Stimulated activated CD4-positive, alpha-beta T cell treated with anti-CD3 and anti-CD28 coated beads, Interleukin-4, amount 100 ng/mL, for 1 hour (primary cell): ENCODE results near the gene CMIP.
"Not testable (repeated sequence)": the region's sequence is repeated elsewhere in the genome, so short reads cannot be mapped to it uniquely, and the experiment has no call there.

ENCODE experiments used
- DNase-seq: peaks from one replicate; pipeline ENCODE4 v3.0.0-alpha.2; 2020

The CMIP gene

GRCh38 chr16:81671738-81672597, 227.4 kb downstream of the CMIP start:
- DNase-seq = no peak

DNA sequence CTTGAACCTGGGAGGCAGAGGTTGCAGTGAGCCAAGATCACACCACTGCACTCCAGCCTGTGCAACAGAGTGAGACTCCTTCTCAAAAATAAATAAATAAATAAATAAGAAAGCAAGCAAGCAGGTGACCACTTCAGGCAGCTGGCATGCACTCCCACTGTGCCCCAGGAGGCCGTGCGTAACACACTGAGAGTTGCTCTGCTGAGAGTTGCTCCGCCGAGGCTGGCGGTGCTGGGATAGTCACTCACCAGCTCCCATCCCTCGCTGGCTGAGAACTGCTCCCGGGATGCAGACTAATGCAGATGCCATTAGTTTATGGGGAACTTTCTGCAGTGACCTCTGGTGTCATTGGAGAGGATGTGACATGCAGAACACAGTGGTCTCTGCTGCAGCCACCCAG, 228.8 kb downstream of the CMIP start:
- DNase-seq = no peak

GRCh38 chr16:81675662-81676061, 231.1 kb downstream of the CMIP start:
- no peak for DNase-seq

- no peak for DNase-seq
These were observed 231.7 kb downstream of the CMIP start for GRCh38 chr16:81676066-81676882.

- no peak for DNase-seq
These were observed 232.5 kb downstream of the CMIP start for GRCh38 chr16:81676883-81677737.

- no peak for DNase-seq
These were observed 233.9 kb downstream of the CMIP start for GRCh38 chr16:81678326-81679095.

- DNase-seq = no peak
These were observed 235.3 kb downstream of the CMIP start for GRCh38 chr16:81679721-81680430.

DNA sequence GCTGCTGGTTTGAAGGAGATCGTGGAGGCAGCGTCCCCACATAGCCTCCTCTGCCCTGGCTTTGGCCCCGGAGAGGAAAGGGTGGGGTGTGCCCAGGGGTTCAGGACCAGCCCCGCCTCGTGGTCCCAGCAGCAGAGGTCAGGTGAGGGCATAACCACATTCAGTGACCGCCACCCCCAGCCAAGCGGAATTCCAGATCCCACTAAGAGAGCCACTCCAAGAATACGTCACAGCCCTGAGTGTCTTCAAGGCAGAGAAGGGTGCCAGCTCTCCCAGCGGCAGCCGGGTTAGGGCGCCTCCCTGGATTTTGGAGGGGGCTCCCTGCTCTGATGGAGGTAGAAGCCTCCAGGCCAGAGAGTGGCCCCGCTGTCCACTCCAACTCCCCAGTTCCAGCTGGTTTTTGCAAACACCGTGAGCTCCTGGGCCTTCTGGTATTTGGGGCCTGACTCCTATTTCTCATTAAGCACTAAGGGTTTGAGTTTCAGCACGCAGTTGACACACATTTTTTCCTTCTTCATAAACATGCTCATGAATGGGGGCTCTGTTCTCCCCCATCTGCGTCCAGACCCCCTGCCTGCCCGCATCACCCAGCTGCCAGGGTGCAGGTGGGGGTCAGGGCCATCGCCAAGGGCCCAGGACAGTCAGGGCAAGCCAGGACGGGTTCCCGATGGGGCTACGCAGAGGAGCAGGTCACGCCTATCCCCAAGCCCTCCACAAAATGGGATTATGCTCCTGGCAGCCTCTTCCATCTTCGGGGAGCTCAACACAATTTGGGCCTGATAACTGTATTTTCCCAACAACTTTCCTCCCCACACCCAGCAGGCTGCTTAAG, 236.1 kb downstream of the CMIP start:
- no peak for DNase-seq

DNA sequence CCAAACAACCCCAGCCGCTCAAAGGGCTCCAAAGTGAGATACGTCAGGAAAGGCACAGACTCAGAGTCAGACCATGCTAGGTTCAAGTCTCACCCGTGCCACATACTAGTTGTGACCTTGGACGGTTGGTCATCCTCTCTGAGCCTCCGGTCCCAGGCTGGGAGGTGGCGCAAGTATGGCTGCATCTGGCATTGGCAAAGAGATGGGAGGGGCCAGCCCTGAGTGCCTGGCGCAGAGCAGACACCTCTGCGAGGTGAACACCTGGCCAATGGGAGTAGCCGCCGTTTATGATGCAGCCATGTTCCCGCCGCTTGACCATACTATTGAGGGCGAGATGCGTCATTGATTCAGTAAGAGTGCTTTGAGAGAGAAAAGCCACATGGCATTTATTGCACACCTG, 236.7 kb downstream of the CMIP start:
- no peak for DNase-seq

DNA sequence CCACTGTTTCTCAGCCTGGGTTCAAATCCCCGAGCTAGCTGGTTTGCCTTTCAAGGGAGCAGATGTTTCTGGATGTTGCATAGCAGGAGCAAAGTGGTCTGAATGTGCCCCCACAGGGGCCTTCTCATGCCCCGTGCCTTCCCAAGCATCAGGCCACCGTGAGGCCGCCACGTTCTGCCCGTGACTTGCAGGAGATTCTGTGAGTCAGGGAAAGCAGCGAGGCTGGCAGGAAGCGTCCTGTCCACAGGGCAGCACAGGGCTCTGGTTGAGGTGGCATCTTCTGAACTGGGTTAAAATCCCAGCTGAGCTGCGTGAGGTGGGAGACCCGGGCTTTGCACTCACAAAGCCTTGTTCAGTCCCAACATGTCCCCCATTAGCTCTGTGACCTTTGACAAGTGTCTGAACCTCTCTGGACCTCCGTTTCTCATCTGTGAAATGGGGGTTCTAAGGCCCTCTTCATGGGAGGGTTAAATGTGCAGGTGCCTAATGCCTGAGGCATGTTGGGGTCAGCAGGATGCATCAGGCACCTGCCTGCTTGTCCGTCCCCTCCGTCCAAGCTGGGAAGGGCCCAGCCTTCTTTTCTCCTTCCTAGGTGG, 239.7 kb downstream of the CMIP start:
- no peak for DNase-seq

GRCh38 chr16:81684901-81685300, 240.3 kb downstream of the CMIP start:
- no peak for DNase-seq

DNA sequence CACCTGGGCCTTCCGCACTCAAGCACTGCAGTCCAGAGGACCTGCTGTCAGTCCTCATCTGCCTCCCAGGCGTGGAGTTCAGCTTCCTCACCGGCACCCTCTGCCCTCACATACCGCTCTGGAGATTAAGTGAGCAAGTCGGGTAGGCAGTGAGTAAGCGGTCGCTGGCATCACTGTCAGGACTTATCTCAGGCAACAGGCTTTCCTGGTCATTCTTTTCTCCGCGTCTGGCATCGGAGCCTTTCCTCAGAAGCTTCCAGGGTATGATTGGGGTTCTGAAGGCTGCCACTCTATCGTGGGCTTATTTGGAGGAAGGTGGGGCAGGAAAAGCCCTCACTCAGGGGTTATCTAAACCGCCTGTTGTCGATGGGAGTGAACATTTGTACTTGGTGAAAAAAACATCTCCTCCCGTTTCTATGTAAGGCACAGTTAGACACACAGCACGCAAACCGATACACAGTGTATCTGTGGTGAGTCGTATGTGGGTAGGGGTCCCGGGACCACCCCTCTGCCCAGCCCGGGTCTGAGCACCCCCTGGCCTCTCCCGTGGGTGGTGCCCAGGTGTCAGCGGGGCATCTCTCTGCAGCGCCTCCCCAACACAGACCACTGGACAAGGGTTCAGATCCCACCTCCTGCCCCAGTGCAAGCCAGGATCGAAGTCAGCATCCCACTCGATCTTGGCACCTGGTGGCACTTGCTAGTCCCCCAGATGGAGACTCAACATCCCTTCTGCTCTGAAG, 242.0 kb downstream of the CMIP start:
- DNase-seq = no peak

DNA sequence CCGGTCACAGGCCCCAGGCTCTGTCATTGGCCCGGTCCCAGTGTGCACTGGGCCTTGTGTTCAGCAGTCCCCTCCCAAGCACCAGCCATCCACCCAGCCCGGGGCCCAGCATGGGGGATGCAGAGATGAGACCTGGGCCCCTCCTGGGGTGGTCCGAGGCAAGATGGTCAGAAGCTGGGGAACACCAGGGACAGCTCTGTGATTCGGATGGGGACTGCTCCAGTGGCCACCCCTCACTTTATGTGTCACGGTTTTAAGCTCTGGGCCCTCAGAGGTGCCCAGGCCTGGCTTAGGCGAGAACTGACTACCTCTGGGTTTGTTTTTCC, 242.5 kb downstream of the CMIP start:
- DNase-seq = no peak

GRCh38 chr16:81688182-81688581, 243.6 kb downstream of the CMIP start:
- DNase-seq = no peak

DNA sequence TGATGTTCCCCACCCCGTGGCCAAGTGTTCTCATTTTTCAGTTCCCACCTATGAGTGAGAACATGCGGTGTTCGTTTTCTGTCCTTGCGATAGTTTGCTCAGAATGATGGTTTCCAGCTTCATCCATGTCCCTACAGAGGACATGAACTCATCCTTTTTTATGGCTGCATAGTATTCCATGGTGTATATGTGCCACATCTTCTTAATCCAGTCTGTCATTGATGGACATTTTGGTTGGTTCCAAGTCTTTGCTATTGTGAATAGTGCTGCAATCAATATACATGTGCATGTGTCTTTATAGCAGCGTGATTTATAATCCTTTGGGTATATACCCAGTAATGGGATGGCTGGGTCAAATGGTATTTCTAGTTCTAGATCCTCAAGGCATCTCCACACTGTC, 244.2 kb downstream of the CMIP start:
- DNase-seq = not testable (repeated sequence)

DNA sequence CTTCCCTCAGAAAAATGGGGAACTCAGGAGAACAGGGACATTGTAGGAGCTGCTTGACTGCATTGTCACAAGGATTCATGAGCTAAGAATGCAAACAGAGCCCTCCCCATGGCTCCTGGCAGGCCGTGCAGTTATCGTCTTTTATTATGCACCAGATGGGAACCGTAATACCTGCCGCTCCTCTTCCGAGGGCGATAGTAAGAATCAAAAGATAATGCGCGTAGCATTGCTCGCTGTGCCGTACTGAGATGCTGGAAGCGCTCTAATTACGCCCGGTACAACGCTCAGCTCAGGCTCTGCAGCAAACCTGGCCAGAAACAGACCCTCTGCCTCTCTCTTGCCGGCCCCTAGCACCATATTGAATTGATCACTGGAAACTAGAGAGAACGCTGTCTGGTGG, 247.4 kb downstream of the CMIP start:
- no peak for DNase-seq

DNA sequence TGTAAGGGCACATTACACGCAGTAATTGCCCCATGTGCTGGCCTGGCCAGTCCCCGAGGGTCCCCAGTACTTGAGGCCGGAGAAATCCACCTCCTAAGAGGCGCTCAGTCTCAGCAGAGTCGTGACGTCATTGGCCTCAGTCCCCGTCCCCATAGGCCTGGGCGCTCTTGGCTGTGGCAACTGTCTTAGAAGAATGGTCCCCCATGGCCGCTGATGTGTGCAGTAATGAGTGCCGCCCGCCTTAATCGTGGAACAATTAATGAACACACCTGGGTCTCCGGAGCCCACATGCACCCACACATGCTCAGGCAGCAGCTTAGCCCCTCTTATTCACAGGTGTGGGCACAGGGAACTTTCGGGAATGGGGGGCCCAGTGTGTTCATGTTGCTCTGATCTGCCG, 248.0 kb downstream of the CMIP start:
- no peak for DNase-seq

DNA sequence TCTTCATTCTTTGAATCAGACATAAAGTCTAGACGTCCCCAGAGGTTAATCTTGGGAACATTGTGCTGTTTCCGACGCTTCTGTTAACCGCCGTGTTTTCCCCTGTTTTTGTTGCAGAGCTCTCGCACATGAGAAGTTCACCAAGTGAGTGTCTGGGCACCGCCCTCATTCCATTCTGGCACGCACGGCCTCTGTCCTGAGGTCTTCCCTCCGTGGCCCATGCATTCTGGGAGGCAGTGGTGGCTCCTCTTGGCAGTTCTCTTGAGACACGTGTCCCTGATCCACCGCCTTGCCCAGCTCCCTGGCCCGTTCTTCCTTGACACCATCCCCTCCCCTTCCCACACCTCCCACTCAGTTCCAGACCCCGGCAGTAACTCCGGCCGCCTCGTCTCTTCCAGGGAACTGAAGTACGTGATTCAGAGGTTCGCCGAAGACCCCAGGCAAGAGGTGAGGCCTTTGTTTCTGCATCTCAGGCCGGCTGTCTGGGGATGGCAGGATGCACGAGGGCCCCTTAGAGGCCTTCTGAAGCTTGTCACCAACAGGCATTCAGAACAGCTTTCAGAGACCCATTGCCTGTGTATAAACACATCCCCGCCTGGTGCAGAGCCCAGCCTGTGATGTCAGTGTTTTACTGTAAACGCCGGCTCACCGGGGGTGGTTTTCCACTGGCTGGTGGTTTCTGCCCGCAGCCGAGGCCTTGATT, 248.6 kb downstream of the CMIP start:
- DNase-seq = no peak

- no peak for DNase-seq
These were observed 249.2 kb downstream of the CMIP start for GRCh38 chr16:81693744-81694303.
